Measurements from ENCODE around the gene TMTC2. TPM values are rescaled to one million over a fixed set of nuclear protein-coding genes. Genes with fewer than 3 reads are reported as not detected.

The TMTC2 gene
- total RNA-seq, 1 donor from 2014 or later, result 25.5 TPM

DNA sequence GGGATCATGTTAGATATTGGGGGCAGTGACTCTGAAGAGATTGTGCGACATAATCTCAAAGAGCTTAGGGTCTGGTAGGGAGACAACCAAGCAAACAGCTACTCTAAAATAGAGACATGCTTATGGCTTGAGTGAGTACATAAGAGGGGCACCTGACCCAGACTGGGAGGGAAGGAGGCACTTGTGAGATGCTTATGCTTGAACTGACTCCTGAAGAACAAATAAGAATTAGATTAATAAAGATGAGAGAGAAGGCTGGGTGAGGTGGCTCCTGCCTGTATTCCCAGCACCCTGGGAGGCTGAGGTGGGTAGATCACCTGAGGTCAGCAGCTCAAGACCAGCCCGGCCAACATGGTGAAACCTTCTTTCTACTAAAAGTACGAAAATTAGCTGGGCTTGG is 19.1 kb downstream of the TMTC2 start:
- Histone ChIP-seq H3F3A (ENCODE audit: low read depth) (peaks cover 19% of the 10 kb centered on the region), H3K27ac (no peak overlapping the region), H3K36me3 (no peaks in the 10 kb centered on the region), H3K27me3 (no peaks in the 10 kb centered on the region), H3K4me2 (no peak overlapping the region), H3K4me1 (peaks cover 21% of the 10 kb centered on the region), H3K79me2 (ENCODE audit: low read depth) (peaks cover 21% of the 10 kb centered on the region), H4K20me1 (ENCODE audit: low read depth) (no peaks in the 10 kb centered on the region), H3K9ac (no peak overlapping the region), H3K9me3 (ENCODE audit: low read depth) (no peaks in the 10 kb centered on the region), H2AFZ (replicated peaks) (no peak overlapping the region), H3K4me3 (no peak overlapping the region)
- TF ChIP-seq, protein P1, sequence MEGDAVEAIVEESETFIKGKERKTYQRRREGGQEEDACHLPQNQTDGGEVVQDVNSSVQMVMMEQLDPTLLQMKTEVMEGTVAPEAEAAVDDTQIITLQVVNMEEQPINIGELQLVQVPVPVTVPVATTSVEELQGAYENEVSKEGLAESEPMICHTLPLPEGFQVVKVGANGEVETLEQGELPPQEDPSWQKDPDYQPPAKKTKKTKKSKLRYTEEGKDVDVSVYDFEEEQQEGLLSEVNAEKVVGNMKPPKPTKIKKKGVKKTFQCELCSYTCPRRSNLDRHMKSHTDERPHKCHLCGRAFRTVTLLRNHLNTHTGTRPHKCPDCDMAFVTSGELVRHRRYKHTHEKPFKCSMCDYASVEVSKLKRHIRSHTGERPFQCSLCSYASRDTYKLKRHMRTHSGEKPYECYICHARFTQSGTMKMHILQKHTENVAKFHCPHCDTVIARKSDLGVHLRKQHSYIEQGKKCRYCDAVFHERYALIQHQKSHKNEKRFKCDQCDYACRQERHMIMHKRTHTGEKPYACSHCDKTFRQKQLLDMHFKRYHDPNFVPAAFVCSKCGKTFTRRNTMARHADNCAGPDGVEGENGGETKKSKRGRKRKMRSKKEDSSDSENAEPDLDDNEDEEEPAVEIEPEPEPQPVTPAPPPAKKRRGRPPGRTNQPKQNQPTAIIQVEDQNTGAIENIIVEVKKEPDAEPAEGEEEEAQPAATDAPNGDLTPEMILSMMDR (IDR thresholded peaks at IDR 0.05), result no peak
- TF ChIP-seq EZH2 (IDR thresholded peaks at IDR 0.05), result no peak
- no peak for TF ChIP-seq EZH2phosphoT487 (IDR thresholded peaks at IDR 0.05)
- peaks cover 9% of the 10 kb centered on the region for H3K9me3 Mint-ChIP-seq
- no peak for DNase-seq (ENCODE audit: low spot score)
- H3K36me3 Mint-ChIP-seq, result peaks cover 35% of the 10 kb centered on the region
- H3K27me3 Mint-ChIP-seq (ENCODE audit: insufficient read depth, low read depth), result peaks cover 2% of the 10 kb centered on the region
- H3K4me1 Mint-ChIP-seq, result peaks cover 25% of the 10 kb centered on the region
- H3K27ac Mint-ChIP-seq, result no peak overlapping the region
- peak overlapping the region; percentile 59 for H3K4me3 Mint-ChIP-seq

DNA sequence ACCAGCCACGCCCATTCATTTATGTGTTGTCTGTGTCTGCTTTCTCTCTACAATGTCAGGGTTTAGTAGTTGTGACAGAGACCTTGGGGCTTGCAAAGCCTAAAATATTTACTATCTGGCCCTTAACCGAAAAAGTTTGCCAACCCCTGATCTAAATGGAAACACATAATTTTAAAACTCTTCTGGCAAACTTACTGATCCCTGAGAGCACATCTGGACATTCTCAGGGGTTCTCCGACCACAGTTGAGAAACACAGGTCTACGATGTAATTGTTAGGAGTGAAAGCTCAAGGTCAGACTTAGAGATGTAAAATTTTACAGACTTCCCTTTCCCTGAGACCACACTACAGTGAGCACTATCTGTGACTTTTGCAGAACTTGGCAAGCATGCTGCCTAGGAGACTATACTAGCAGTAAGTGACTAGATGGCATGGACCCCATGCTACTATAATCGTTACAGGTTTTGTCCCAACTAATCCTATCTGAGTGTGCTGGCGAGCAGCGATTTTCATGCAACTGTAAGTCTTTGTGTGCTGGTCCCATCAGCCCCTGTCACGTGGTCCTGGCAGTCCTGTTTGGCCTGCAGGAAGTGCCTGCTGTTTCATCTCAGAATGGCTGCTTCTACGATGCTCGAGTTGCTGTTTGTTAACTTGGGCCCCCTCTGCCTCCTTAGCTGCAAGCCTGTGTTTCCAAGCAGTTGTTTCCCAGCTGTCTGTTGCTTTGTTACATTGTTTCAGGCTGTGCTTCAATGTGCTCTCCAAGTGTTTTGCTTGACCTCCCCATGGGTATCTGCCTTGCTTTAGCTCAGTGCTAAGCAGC is 21.6 kb downstream of the TMTC2 start:
- Histone ChIP-seq H3K36me3 (no peaks in the 10 kb centered on the region), H4K20me1 (ENCODE audit: low read depth) (no peaks in the 10 kb centered on the region), H3K9me3 (ENCODE audit: low read depth) (no peaks in the 10 kb centered on the region), H3K27me3 (no peaks in the 10 kb centered on the region), H3K27ac (peak overlapping the region; percentile 82), H3K4me1 (peaks cover 21% of the 10 kb centered on the region), H3K4me2 (peak overlapping the region; percentile 59), H3K79me2 (ENCODE audit: low read depth) (peaks cover 21% of the 10 kb centered on the region), H2AFZ (replicated peaks) (peak overlapping the region; percentile 32), H3F3A (ENCODE audit: low read depth) (peaks cover 19% of the 10 kb centered on the region), H3K9ac (no peak overlapping the region), H3K4me3 (no peak overlapping the region)
- peaks cover 37% of the 10 kb centered on the region for H3K36me3 Mint-ChIP-seq
- peaks cover 2% of the 10 kb centered on the region for H3K27me3 Mint-ChIP-seq (ENCODE audit: insufficient read depth, low read depth)
- H3K4me1 Mint-ChIP-seq, result peaks cover 25% of the 10 kb centered on the region
- H3K9me3 Mint-ChIP-seq, result peaks cover 11% of the 10 kb centered on the region
- no peak for TF ChIP-seq EZH2 (IDR thresholded peaks at IDR 0.05)
- TF ChIP-seq, protein P1 (IDR thresholded peaks at IDR 0.05), result no peak
- H3K4me3 Mint-ChIP-seq, result peak overlapping the region; percentile 2
- H3K27ac Mint-ChIP-seq, result peak overlapping the region; percentile 95
- DNase-seq (ENCODE audit: low spot score), result peak; percentile 64

DNA sequence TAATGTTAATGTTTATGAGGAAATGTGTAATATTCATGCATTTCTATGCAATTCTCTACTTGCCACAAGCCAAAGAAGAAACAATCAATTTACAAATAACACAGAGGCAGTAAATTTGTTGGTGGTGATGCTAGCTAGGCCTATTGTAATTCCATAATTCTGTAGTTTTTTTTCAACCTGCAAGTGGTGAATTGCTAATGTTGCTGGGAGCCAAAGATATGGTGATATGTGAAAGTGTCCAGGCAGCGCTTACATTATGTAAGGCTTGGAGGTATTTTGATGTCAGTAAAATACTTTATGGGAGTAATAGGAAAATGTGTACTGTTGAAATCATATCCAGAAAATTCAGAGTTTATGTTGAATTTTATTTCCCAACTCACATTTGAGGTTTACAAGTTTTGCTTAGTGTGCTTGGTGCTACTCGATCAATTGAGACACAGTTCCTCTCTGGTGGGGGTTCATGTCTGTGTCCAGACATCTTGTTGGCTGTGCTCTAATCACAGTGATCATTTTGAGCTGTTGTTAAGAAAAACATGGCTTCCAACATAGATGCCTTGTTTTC is 23.2 kb downstream of the TMTC2 start:
- peaks cover 11% of the 10 kb centered on the region for H3K9me3 Mint-ChIP-seq
- no peak overlapping the region for H3K4me3 ChIP-seq
- peaks cover 25% of the 10 kb centered on the region for H3K4me1 Mint-ChIP-seq
- H3K27ac ChIP-seq, result no peak overlapping the region
- no peak overlapping the region for H3K4me3 Mint-ChIP-seq
- H3K79me2 ChIP-seq (ENCODE audit: low read depth), result peaks cover 25% of the 10 kb centered on the region
- H3K27ac Mint-ChIP-seq, result no peak overlapping the region
- no peak overlapping the region for H3K4me2 ChIP-seq
- H3K4me1 ChIP-seq, result peaks cover 21% of the 10 kb centered on the region
- peaks cover 36% of the 10 kb centered on the region for H3K36me3 Mint-ChIP-seq
- H3K36me3 ChIP-seq, result no peaks in the 10 kb centered on the region
- no peak overlapping the region for H3K9ac ChIP-seq
- DNase-seq (ENCODE audit: low spot score), result no peak
- H2AFZ ChIP-seq (replicated peaks), result no peak overlapping the region
- no peaks in the 10 kb centered on the region for H3K9me3 ChIP-seq (ENCODE audit: low read depth)
- H3K27me3 ChIP-seq, result no peaks in the 10 kb centered on the region
- H4K20me1 ChIP-seq (ENCODE audit: low read depth), result no peaks in the 10 kb centered on the region
- H3K27me3 Mint-ChIP-seq (ENCODE audit: insufficient read depth, low read depth), result no peaks in the 10 kb centered on the region
- TF ChIP-seq, protein P1 (IDR thresholded peaks at IDR 0.05), result no peak
- no peak for TF ChIP-seq EZH2phosphoT487 (IDR thresholded peaks at IDR 0.05)
- TF ChIP-seq EZH2 (IDR thresholded peaks at IDR 0.05), result no peak
- H3F3A ChIP-seq (ENCODE audit: low read depth), result peaks cover 19% of the 10 kb centered on the region
